Measurements from ENCODE around the gene KREMEN1. TPM values are rescaled to one million over a fixed set of nuclear protein-coding genes. Genes with fewer than 3 reads are reported as not detected.

The KREMEN1 gene
- total and polyA plus RNA-seq, 9 of the 15 experiments (the other 6 are each of a cell fraction or from before 2014, with no cell fraction given): 0.69 to 11.5 (median 4.3) TPM

DNA sequence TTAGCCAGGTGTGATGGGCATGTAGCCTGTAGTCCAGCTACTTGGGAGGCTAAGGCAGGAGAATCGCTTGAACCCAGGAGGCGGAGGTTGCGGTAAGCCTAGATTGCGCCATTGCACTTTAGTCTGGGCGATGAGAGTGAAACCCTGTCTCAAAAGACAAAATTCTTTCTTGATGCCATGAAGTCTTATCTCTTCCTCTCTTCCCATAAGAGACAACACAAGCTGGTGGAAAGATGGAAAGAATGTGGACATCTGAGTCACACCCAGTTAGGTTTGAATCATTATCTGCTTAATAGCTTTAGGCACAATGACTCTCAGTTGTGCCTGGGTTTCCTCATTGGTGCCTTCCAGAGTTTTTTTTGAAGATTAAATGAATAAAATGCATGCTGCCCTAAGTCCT, 35.3 kb downstream of the KREMEN1 start:
- FAIRE-seq: no peak
- no peak overlapping the region for H3K9ac ChIP-seq (ENCODE audit: insufficient read depth in 1 of 2, low read depth in 2 of 2, low read length in 2 of 2)
- WGBS (ENCODE audit: insufficient coverage, low coverage, missing lambda C conversion rate): 90% methylated on average over 2 of the region's 5 CpGs

More for the DNA sequence above, 35.3 kb downstream of the KREMEN1 start:
- Histone ChIP-seq H2AFZ (ENCODE audit: low read depth, low read length) (no peak overlapping the region), H3K79me2 (ENCODE audit: control insufficient read depth, insufficient read depth, low read length) (no peaks in the 10 kb centered on the region), H3K9me1 (ENCODE audit: control insufficient read depth, insufficient read depth, low read length) (peaks cover 3% of the 10 kb centered on the region), H3K4me2 (ENCODE audit: insufficient read depth, low read length) (no peak overlapping the region), H3K4me1 (replicated peaks in 1 of 2; ENCODE audit: control insufficient read depth in 2 of 2, insufficient read depth in 2 of 2, low read length in 2 of 2) (peaks cover 0 to 30% of the 10 kb centered on the region in 2 experiments; a peak in 3 of 5 replicates), H3K36me3 (ENCODE audit: control insufficient read depth, insufficient read depth, low read length) (no peaks in the 10 kb centered on the region), H3K4me3 (no peak overlapping the region), H3K27ac (ENCODE audit: extremely low read depth, low read depth, low read length) (no peak overlapping the region), H4K20me1 (replicated peaks; ENCODE audit: control insufficient read depth, insufficient read depth, low read length) (no peaks in the 10 kb centered on the region), H3K9me3 (replicated peaks; ENCODE audit: control insufficient read depth, insufficient read depth, low read depth, low read length) (no peaks in the 10 kb centered on the region), H3K27me3 (ENCODE audit: control insufficient read depth in 2 of 2, insufficient read depth in 2 of 2, low read length in 2 of 2) (no peaks in the 10 kb centered on the region)
- in situ Hi-C loops (cut with MboI) (no loop called here), intact Hi-C loops (cut with micrococcal nuclease) (no loop called here)
- CTCF ChIA-PET (ENCODE audit: low intra/inter-chr PET ratio): no interaction called here
- no peak for DNase-seq (ENCODE audit: extremely low read depth in 1 of 4, low spot score in 3 of 4)
- TF ChIP-seq, protein P1, sequence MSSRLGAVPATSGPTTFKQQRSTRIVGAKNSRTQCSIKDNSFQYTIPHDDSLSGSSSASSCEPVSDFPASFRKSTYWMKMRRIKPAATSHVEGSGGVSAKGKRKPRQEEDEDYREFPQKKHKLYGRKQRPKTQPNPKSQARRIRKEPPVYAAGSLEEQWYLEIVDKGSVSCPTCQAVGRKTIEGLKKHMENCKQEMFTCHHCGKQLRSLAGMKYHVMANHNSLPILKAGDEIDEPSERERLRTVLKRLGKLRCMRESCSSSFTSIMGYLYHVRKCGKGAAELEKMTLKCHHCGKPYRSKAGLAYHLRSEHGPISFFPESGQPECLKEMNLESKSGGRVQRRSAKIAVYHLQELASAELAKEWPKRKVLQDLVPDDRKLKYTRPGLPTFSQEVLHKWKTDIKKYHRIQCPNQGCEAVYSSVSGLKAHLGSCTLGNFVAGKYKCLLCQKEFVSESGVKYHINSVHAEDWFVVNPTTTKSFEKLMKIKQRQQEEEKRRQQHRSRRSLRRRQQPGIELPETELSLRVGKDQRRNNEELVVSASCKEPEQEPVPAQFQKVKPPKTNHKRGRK (tag; IDR thresholded peaks at IDR 0.05): no peak
- TF ChIP-seq, protein P2, sequence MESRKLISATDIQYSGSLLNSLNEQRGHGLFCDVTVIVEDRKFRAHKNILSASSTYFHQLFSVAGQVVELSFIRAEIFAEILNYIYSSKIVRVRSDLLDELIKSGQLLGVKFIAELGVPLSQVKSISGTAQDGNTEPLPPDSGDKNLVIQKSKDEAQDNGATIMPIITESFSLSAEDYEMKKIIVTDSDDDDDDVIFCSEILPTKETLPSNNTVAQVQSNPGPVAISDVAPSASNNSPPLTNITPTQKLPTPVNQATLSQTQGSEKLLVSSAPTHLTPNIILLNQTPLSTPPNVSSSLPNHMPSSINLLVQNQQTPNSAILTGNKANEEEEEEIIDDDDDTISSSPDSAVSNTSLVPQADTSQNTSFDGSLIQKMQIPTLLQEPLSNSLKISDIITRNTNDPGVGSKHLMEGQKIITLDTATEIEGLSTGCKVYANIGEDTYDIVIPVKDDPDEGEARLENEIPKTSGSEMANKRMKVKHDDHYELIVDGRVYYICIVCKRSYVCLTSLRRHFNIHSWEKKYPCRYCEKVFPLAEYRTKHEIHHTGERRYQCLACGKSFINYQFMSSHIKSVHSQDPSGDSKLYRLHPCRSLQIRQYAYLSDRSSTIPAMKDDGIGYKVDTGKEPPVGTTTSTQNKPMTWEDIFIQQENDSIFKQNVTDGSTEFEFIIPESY (CRISPR knock-in tag; IDR thresholded peaks at IDR 0.05): 0 out of 2 replicates have a peak, but pooled peaks have one; percentile 11
- peak; percentile 63; the same call in 1 of the 2 replicates for TF ChIP-seq FOSL1 (tag; conservative IDR thresholded peaks at IDR 0.05)
- no peak for ATAC-seq
- no TSS peak for BruUV-seq (replicated peaks)
- POLR2A ChIA-PET: interaction anchor here (0.7 kb wide), 1 partner anchor 32 kb away, joined by 3 read pairs; no protein-coding TSS in a partner anchor
